Effector CD4-positive, alpha-beta T cell (primary cell): ENCODE results near the gene DUSP9.
"Not testable (repeated sequence)": the region's sequence is repeated elsewhere in the genome, so short reads cannot be mapped to it uniquely, and the experiment has no call there.

Experiments used
- DNase-seq: peaks from one replicate; pipeline ENCODE4 v3.0.0-alpha.2; 2020

The DUSP9 gene

DNA sequence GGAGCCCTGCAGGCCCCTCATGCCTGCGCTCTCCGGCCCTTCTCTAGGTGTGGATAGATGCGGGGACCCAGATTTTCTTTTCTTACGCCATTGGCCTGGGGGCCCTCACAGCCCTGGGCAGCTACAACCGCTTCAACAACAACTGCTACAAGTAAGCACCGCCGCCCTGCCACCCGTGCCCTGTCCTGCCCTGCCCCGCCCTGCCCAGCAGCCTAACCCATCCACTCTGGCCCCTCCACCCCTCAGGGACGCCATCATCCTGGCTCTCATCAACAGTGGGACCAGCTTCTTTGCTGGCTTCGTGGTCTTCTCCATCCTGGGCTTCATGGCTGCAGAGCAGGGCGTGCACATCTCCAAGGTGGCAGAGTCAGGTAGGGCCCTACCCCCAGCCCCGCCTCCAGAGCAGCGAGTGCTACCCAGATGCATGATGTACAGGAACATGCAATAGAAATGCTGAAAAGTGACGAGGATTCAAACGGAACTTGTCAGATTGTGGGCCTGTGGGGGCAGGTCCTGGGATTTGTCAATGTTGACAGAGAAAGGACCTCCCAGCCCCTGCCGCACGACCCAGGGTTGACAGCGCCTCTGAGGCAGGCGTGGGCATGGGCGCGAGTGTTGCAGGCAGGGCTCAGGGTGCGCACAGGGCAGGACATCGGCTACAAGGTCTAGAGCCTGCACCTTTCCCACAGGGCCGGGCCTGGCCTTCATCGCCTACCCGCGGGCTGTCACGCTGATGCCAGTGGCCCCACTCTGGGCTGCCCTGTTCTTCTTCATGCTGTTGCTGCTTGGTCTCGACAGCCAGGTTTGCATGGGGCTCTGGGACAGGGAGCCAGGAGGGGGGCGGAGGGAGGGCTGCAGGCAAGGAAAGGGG, 46.4 kb downstream of the DUSP9 start:
- DNase-seq: no peak

DNA sequence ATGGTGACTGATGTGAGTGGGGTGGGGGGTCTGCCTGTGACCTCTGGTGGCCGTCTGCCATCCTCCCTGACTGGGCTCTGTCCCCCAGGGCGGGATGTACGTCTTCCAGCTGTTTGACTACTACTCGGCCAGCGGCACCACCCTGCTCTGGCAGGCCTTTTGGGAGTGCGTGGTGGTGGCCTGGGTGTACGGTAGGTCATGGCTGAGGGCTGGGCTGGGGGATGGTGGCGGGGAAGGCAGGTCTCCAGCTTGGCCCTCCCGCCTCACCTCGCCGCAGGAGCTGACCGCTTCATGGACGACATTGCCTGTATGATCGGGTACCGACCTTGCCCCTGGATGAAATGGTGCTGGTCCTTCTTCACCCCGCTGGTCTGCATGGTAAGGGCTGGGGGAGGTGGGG, 47.3 kb downstream of the DUSP9 start:
- DNase-seq: not testable (repeated sequence)

DNA sequence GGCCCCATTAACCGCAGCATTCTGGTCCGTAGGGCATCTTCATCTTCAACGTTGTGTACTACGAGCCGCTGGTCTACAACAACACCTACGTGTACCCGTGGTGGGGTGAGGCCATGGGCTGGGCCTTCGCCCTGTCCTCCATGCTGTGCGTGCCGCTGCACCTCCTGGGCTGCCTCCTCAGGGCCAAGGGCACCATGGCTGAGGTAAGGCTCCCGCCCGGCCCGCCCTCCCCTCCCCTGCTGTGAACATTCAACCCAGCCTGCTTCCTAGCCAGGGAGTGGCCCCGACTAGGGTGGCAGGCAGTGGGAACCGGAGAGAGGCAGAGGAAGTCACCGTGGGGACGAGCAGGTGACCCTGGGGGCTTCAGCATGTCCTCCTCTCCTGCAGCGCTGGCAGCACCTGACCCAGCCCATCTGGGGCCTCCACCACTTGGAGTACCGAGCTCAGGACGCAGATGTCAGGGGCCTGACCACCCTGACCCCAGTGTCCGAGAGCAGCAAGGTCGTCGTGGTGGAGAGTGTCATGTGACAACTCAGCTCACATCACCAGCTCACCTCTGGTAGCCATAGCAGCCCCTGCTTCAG, 47.8 kb downstream of the DUSP9 start:
- no peak for DNase-seq

DNA sequence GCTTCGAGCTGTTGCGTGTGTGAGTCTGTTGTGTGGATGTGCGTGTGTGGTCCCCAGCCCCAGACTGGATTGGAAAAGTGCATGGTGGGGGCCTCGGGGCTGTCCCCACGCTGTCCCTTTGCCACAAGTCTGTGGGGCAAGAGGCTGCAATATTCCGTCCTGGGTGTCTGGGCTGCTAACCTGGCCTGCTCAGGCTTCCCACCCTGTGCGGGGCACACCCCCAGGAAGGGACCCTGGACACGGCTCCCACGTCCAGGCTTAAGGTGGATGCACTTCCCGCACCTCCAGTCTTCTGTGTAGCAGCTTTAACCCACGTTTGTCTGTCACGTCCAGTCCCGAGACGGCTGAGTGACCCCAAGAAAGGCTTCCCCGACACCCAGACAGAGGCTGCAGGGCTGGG, 49.1 kb downstream of the DUSP9 start:
- no peak for DNase-seq

DNA sequence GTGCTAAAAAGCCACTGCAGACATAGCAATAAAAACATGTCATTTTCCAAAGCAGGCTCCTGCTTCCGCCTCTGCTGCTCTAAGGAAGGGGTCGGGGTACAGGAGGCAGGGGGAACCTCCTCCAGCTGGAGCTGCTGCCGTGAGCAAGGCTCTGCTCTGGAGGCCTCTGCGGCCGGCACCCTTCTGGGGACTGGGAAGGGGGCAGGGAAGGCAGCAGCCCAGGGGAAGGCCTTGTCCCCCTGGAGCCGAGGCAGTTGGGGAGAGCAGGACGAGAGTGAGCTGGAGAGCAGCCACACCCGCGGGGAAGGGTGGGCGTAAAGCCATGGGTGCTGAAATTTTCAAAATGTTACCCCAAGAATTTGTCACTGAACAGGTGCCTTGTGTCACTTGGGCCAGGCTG, 49.5 kb downstream of the DUSP9 start:
- not testable (repeated sequence) for DNase-seq

DNA sequence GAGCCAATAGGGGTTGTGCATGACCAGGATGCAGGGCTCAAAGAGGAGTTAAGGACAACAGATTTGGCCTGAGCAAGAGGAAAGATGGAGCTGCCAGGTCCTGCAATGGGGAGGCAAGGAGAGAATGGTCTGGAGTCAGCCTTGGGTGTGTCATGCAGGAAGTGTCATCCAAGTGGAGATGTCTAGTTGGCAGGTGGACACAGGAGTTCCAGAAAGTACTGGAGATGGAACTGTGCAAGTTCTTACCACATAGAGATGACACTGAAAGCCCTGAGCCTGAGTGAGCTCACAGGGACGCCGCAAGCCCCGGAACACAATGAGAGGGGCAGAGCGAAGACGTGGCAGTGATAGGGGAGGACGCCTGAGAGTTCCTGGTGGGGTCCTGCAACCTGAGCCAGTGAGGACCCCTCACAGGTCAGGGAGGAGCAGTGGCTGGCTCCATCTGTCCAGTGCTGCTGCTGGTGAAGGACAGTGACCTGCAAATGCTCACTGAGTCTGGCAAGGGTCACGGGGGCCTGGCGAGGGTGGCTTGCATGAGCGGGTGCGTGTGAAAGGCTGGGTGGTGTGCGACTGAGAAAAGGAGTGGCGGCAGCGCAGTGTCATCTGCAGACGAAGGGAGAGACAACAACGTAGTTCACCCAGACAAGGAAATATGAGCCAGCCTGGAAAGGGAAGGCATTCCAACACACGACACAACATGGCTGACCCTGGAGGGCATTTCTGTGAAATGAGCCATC, 50.2 kb downstream of the DUSP9 start:
- DNase-seq: not testable (repeated sequence)

DNA sequence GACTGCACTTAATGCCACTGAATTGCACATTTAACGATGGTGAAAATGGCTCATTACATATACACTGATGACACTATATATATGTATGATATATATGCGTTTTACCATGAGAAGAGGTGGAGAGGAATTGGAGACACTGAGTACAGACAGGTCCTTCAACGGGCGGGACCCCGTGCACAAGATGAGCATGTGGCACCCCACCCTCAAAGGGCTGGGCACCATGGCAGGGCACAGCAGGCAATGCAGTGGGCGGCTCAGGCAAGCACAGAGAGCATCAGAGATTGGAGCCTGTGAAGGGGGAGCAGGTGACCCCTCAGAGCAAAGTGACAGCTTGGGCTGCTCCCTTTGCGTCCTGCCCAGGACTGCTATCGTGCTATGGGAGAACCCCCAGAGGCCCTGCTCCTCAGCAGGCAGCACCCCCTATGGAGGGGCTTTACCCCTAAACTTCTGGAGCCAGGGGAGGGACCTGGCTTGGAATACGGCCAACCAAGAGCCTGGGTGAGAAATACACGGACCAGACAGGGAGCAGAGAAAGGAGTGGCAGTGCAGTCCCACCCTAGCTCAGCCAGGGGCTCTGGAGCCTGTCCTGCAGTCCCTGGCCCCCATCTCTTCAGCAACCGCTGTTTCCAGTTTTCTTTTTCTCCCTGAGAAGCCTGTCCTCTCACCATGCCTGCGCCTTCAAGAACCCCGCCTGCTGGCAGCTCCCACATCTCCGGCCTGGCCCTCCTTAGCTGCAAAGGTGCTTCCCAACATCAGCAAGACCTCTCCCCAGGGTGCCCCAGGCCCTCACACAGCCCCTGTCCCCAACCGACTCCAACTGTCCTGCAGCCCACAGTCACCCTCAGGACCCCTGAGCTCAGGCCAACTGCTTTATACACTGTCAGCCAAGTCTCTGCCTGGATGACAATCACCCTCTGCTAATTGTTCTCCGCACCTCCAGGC, 51.2 kb downstream of the DUSP9 start:
- no peak for DNase-seq

DNA sequence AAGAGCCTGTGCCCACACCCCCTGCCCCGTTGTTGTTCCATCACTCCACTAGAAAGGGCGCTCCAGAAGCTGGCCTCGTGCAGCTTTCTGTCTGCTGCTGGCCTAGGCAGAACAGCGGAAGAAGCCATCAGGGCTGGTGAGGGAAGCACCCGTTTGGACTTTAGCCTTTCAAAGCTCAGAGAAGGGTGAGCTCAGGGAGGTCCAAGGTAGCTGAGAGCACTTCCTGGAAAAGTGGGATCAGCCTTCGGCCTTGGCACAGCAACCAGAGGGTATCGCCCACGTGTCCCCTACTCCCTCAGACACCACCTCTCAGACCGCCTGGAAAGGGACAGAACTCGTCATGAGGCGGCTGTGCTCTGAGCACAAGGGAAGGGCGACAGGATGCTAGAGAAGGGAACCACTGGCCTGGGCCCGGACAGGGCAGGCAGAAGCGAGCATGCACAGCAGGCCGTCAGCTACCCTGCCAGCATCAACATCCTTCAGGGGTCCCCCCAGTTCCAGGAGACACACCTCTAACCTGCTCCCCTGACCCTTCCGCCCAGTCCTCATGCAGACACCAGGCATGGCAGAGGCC, 52.3 kb downstream of the DUSP9 start:
- DNase-seq: not testable (repeated sequence)

DNA sequence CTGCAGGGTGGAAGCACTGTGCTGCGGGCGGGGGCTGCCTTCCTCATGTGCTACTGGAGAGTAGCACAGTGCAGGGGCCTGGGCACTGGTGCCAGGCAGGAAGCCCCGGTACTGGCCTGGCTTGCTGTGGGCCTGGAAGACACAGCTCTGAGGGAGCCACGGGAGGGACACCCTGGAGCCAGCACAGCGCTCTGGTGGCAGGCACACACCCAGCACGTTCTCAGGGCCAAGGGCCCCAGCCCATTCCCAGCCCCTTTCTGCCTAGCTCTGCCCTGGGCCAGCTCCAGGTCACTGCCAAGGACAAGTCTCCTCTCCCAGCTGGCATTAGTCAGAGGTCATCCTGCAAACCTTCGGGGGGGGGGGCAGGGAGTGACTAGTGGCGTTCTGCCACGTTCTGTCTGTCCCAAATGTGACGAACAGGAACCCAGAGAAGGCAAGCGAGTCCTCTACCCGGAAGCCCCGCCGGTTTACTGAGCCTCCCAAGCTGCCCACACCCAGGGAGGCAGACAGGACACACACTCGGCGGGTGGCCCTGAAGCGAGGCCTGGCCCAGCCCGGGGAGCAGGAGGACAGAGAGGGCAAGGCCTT, 52.9 kb downstream of the DUSP9 start:
- DNase-seq: not testable (repeated sequence)

DNA sequence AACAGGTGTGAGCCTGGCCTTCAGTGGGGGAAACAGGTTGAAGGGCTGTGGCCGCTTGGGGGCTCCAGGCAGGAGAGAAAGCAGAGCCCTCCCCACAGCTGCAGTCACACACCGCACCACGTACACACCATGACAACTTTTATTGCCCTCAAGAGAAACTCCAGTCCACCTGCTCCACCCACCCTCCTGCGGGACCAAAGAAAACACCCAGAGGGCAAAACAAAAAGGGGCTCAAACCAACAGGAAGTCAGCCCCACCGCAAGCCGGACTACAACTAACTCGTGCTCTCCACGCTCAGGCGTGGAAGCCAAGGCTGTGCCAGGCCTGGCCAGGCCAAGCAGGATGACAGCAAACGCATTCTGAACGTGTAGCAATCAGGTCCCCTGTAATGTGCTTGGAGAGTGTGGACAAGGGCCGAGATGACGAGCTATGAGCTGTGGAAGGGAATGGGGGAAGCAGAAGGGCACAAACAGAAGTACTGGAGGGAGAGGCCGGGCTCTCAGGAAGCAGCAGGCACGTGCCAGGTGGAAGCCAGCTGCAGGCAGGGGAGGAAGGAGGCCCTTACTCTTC, 53.5 kb downstream of the DUSP9 start:
- DNase-seq: no peak
